Hematopoietic multipotent progenitor cell treated with erythropoietin and hydrocortisone succinate and interleukin-3 and kit ligand, for 4 days (in vitro differentiated cells): Measurements from ENCODE around the gene ZBTB49.
"Not testable (repeated sequence)": the region's sequence is repeated elsewhere in the genome, so short reads cannot be mapped to it uniquely, and the experiment has no call there.

Experiments
- DNase-seq: peaks from one replicate; pipeline ENCODE4 v3.0.0-alpha.2; 2015

Gene ZBTB49

DNA sequence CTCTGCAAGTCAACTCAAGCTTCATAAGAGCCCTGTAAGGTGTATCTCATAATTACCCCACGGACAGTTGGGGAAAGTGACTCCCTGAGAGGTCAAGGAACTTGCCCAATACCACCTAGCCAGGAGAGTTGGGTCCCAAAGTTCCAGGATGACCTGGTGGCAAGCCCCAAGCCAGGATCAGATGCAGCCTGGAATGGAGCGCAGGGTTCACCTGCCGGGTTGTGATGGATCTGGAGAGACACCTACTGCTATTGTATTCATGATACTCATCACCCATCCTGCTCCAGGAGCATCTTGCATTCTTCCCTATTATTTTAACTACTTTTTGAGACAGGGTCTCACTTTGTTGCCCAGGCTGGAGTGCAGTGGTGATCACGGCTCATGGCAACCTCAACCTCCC is 36.1 kb downstream of the ZBTB49 start:
- DNase-seq, result no peak

DNA sequence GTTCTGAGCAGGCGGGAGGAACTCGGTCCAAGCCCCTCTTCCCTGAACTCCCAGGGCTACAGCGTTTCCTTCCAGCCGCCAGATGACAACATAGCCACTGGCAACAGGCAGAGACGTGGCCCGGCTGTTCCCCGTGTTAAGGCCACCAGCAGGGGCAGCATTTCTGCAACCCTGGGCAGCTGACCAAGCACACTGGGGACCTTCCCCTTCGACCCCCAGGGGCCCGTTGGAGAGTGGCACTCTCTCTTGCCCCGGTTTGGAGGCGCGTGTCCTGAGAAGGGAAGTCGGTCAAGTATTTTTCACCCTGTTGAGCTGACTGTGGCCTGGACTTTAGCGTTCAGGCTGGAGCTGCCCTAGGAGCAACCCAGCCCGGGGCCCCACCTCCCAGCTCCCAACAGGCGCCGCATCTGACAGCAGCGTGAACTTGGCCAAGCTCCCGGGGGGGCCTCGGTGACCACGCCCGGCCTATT is 37.6 kb downstream of the ZBTB49 start:
- peak; percentile 48 for DNase-seq

DNA sequence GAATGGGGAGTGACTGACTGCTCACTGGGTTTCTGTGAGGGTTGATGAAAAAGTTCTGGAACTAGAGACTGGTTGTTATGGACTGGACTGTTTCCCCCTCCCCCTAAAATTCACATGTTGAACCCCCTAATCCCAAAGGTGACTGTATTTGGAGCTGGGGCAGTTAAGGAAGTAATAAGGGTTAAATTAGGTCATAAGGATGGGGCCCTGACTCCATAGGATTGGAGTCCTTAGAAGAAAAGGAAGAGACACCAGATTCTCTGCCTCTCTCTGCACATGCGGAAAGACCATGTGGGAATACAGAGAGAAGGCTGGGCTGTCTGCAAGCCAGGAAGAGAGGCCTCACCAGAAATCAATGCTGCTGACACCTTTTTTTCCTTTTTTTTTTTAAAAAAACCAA is 38.2 kb downstream of the ZBTB49 start:
- DNase-seq, result no peak

DNA sequence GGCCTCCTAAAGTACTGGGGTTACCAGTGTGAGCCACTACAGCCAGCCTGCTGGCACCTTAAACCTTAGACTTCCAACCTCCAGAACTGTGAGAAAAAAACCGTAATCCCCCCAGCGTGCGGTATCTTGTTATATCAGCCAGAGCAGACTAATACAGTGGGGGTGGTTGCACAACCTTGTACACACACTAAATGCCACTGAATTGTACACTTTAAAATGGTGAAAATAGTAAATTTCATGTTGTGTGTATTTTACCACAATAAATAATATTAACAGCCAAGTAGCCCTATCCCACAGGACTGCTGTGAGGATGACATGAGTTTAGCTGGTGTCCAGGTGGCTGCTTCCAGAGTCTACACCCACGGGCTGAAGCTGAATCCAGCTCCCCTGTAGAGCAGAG is 38.8 kb downstream of the ZBTB49 start:
- no peak for DNase-seq

DNA sequence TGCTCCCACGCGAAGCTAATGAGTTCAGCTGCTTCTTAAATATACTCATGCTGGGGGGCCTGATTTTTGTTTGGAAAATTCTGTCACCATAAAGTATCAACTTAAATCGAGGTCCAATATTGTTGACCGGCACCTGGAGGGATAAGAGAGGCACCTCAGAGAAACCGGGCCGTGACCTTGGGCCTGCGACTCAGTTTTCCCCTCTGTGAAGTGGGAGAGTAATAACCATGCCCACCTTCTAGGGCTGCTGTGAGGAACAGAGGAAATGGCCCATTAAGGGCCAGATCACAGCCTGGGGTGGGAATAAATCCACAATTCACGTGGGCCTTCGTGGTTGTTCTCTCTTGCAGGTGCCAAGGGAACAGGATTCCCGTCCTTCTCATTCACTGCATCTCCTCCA is 39.4 kb downstream of the ZBTB49 start:
- no peak for DNase-seq

DNA sequence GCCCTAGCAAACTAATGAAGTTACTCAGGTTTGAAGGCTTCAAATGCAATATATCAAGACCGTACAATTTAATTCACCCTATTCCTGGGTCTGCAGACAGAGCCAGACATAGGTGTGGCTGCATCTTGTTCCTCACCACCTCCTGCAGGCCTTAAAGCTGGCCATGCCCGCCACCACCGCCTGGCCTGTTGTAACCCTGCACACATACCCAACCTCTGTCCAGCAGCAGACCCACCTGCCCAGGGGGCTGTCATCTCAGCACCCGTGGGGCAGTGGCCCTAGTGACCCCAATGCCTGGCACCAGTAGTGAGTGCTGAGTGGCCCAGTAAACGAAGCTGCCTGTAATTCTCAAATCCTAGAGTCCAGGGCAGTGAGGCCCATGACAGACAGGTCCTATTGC is 40.7 kb downstream of the ZBTB49 start:
- no peak for DNase-seq

DNA sequence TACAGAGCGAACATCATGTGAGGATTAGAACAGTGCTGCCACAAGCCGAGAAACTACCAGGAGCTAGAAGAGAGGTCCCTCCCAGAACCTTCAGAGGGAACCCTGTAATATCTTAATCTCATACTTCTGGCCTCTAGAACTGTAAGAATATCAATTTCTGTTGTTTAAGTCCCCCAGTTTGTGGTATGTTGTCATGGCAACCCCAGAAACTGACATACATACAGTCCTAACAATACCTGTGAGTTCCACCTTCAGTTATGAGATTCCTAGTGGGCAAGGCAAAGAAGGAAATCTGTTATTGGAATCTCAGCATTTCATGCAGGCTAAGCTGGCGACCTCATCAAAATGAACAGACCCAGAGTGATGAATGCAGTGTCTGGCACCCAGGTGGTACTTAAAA is 42.5 kb downstream of the ZBTB49 start:
- peak; percentile 43 for DNase-seq

DNA sequence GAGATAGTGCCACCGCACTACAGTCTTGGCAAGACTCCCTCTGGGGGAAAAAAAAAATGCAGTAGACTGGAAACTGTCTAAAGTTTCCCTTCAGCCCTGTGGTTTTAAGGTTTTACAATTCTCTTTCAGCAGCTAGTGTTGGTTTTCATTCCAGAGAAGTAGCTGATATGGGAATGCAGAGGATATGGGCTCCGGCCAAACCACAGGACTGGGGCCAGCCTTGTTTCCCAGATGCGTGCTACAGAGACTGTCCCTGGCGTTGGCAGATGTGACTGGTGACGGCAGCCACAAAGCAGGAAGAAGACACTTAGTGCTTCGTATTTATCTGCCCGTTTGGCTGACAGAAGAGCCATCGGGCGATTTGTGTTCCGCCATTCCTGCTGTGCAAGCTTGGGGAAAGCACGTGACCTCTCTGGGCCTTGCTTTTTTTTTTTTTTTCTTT is 43.2 kb downstream of the ZBTB49 start:
- DNase-seq, result peak; percentile 93

DNA sequence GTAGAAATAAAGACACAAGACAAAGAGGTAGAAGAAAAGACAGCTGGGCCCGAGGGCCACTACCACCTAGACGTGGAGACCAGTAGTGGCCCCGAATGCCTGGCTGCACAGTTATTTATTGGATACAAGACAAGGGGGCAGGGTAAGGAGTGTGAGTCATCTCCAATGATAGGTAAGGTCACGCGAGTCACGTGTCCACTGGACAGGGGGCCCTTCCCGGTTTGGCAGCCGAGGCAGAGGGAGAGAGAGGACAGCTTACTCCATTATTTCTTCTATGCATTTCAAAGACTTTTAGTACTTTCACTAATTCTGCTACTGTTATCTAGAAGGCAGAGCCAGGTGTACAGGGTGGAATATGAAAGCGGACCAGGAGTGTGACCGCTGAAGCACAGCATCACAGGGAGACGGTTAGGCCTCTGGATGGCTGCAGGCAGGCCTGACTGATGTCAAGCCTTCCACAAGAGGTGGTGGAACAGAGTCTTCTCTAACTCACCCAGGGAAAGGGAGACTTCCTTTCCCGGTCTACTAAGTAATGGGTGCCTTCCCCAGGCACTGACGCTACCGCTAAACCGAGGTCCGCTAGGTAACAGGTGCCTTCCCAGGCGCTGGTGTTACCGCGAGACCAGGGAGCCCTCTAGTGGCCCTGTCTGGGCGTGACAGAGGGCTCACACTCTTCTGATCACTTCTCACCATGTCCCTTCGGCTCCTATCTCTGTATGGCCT is 44.9 kb downstream of the ZBTB49 start:
- peak; percentile 82 for DNase-seq

DNA sequence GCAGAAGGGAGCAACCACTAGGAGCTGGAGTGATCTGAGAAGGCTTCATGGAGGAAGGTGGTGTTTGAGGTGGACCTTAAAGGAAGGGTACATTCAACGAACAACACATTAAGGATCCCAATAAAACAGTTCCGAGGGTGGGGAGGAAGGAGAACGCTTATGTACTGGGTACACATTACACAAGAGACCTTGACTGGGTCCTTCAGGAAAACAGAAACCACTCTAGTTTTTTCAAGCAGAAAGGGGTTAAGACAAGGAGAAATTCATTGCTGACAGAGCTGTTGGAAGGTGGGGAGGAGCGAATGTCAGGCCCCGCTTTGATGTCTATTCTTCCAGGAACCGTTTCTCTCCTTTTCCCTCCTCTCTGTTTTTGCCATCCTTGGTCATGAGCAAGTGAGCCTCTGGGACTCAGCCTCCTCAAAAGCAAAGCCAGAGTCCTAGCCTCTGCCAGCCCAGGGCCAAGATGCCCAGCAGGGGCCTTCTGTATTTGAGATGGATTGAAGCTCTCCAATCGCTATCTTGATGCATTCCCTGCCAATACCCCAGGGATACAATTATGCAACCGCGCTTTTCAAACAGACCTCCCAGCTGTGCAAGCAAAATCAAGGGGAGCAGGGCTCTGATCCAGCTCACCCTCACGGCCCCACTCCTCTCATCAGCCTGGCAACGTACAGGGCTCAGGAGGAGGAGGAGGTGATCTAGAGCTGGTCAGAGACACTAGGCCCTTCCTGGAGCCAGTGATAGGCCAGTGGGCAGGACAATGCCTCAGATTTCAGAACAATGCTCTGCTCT is 48.4 kb downstream of the ZBTB49 start:
- no peak for DNase-seq

DNA sequence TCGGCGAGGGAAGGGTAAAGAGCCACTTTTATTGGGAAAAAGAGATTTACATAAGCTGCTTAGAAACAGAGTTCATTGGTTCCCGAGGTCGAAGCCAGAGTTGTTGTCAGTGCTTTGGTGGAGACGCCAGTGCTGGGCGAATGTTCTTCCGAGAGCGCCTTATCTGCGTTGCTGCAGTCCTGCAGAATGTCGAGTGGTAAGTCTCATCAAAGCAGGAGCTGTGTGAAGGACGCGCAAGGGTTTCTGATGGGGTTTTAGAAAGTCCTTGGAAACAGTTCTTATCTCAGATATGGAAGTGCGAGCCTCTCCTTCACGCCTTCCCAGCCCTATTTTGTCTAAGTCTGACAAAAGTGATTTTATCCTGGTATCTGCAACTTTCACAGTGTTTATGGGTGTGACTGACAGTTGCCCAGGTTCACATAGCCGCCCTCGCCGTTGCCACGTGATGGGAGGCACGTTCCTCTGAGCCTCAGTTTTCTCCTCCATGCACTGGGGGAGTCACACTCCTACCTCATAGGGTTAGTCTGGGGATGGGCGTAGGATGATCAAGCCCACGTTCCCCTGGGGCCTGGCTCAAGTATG is 49.5 kb downstream of the ZBTB49 start:
- peak; percentile 82 for DNase-seq

DNA sequence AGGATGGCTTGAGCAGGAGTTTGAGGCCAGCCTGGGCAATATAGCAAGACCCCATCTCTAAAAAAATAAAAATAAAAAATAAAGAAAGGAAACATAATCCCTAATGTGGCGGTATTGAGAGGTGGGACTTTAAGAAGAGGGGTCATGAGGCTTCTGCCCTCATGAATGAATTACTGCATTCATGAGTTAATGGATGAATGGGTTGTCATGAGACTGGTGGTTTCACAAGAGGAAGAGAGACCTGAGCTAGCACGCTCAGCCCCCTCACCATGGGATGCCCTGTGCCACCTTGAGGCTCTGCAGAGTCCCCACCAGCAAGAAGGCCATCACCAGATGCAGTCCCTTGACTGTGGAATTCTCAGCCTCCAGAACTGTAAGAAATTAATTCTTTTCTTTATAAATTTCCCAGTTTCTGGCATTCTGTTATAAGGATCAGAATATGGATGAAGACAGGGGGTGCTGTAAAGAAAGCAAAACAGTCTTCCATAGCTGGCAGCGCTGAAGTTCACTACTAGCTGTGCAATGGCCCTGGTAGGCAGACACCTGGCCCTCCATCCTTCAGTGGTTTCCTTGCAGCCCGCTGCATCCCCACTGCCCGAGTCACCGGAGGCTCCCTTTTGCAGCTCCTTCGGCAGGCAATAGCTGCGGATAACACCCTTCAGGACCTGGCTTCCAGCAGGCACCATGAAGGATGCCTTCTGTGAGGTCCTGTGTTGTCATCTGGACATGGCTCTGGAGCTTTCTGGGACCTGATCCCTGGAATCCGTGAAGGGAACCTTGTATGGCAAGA is 52.0 kb downstream of the ZBTB49 start:
- DNase-seq, result no peak

DNA sequence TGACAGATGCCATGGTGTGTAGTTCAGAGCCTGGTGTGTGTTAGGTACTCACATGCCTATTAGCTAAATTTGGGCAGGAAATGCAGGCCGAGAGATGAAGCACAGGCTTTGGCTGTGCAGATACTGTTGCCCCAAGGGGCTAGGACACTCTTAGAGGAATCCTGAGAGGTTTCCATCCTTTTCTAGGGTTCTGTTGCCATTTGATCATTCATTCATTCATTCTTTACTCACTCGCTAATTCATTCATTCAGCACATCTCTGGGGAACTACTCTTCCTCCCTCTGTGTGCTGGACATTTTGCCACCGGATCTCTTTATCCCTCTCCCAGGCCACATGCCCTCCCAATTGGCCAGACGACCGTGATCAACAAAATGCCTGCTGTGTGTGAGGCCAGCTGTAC is 53.0 kb downstream of the ZBTB49 start:
- DNase-seq, result no peak

DNA sequence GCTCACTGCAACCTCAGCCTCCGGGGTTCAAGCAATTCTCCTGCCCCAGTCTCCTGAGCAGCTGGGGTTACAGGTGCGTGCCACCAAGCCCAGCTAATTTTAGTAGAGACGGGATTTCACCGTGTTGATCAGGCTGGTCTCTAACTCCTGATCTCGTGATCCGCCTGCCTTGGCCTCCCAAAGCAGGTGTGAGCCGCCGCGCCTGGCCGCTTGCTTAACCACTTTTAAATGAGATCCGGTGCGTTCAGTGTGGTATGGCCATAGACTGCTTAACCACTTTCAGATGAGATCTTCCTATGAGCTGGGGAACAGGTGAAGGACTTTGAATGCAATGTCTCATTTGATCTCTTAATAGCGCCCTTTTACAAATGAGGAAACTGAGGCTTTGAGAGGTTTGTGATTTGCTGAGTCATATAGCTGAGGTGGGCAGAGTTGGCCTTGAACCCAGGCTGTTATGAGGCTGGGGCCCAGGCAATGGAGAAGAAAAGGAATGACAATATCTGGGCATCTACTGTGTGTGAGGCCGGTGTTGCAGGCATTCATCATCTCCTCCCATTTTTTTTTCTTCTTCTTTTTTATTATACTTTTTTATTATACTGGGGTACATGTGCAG is 55.0 kb downstream of the ZBTB49 start:
- no peak for DNase-seq

DNA sequence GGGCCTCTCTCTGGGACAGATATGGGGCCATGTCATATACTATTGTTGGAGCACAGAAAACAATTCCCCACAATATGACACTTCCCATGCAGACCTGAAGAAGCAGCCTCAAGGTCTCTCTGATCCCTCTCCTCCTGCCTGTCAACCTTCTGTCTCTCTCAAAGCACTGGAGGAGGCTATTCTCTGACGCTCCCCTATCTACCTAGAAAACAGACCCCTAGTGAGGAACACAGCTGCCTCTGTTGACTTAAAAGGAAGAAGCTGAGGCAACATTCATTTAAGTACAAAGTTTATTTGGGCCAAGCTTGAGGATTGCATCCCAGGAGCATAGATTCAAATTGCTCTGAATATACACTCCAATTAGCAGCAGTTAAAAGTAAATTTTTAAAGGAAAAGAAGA is 57.5 kb downstream of the ZBTB49 start:
- DNase-seq, result no peak

DNA sequence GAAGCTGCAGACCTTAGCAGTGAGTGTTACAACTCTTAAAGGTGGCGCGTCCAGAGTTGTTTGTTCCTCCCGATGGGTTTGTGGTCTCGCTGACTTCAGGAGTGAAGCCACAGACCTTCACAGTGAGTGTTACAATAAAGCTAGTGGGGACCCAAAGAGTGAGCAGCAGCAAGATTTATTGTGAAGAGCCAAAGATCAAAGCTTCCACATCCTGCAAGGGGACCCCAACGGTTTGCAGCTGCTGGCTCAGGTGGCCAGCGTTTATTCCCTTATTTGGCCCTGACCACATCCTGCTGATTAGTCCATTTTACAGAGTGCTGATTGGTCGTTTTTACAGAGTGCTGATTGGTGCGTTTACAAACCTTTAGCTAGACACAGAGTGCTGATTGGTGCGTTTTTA is 58.5 kb downstream of the ZBTB49 start:
- DNase-seq, result not testable (repeated sequence)

DNA sequence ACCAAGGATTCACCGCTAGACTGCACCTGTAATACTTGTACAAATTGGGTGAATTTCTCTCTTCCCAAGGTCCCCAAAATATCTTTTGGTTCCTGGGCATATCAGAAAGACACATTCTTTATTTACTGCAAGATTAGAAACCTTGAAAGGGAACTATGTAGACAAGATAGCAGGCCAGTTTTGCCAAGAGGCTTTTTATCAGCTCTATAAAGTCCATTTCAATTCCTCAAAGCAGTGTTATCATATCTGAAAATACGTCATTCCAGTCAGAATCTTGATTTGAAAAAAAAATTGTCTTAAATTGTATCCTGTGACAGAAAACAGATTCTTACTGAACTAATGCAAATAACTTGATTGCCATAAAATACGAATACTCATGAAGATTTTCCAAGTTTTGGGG is 59.8 kb downstream of the ZBTB49 start:
- peak; percentile 55 for DNase-seq

DNA sequence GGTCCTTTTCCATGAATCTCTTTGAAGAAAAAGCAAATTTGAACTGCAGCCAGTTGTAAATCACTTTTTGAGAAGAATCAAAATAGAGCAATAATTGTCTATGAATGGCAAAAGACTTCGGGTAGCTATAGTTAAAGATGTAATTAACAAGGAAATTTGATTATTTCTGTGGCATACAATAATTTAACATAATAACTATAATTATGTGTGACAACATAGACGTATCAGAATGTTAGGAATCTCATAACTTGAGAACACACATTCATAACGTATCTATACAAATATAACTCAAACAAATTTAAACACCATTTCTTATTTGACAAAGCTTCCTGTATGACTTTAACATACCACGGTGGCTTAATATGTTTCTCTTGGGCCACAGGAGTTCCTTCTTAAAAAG is 60.9 kb downstream of the ZBTB49 start:
- DNase-seq, result no peak

DNA sequence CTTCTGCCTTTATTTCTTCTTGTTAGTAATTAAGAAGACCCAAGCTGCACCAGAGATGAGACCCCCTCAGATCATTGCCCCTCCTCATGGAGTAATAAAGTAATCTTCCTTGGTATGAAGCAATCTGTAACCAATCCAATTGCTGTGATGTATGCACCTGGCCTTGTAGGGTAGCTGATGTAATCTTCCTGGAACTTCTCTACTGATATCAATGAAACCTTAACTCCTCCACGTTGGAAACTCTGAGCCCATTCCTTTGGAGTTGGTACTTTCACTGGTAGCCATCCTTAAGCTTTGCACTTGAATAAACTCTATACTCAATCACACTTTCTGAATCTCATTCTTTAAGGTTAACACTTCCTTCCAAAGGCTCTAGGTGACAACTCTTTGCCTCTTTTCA is 65.3 kb downstream of the ZBTB49 start:
- DNase-seq, result no peak

DNA sequence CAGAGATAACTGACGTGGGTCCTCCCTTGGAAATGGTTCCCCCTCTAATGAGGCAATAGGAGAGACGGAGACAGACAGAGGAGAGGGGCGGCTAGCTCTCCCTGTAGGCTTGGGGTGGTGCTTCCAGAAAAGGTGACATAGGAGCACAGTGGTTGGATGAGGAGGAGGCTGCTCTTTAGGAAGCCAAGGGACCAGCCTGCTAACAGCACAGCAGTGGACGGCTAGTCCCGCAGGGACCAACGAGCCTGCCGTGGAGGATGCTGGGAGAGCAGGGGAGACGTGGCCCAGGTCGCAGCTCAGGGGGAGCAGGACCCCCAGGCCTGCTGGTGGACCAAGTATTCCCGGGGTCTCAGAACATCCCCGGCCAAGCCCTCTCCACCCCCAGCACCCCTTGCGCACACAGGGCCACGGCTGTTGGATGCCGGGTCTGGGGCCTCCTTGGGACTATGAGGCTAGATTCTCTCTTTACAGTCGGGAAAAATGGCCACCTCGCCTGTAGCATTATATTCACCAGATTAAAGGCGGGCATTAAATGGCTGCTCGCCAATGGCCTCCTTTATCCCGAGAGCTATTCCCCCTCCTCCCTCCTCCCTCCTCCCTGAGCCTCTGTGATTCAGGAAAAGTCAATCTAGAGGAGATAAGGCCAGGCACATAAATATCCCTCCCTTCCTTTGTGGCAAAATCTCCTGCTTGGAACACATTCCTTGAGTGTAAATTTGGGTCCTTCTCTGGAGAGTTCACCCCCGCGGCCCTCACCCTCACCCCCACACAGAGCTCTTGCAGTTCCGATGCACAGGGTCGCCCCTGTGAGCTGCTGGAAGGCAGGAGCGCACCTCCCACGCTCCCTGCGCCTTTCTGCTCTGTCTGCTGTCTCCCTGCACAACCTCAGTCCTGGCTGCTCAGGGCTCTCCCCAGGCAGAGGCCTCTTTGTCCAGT is 66.3 kb downstream of the ZBTB49 start:
- no peak for DNase-seq

DNA sequence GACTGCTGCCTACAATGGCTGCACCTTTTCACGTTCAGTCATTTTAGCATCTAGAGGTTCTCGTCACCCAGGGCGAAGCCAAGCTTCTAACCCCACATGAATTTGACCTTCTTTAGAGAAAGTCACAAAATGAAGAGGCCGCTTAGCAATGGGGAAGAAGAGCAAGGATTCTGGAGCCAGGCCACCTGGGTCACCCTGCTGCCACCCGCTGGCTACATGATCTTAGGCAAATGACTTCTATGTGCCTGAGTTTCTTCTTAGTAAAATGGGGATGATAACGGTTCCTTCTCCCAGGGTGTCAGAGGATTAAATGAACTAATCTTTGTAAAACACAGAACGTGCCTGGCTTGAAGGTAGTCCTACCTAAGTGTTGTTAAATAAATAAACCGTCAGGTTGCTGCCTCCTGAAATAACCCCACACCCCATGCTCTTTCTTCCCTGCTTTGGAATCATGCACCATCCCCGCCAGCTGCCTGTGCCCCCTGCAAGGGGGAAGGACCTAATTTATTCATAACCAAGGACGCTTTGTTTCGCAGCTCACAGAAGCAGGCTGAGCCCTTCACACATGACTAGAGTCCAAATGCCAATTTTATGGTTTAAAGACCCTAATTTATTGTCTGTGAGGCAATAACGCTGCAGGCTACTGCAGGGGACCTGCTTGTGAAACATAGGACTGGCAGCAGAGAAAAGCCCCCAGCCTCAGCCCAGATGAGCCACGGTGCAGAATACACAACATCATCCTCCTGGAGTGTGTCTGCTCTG is 68.2 kb downstream of the ZBTB49 start:
- peak; percentile 24 for DNase-seq
